Skeletal muscle satellite cell (primary cell): ENCODE data around the gene OR9A2.
A peak's percentile ranks its signal among the peaks of the same experiment; 100 is the strongest.
"Not testable (repeated sequence)": the region's sequence is repeated elsewhere in the genome, so short reads cannot be mapped to it uniquely, and the experiment has no call there.

Experiments used
- H3K27me3 ChIP-seq: 2 replicates; pipeline ENCODE4 v1.7.0; 2013; ENCODE audit warnings: low read length; ENCODE audit not compliant: control insufficient read depth, insufficient read depth
- H3K36me3 ChIP-seq: 2 replicates; pipeline ENCODE4 v1.7.0; 2013; ENCODE audit warnings: mild to moderate bottlenecking, control low read depth, low read length; ENCODE audit not compliant: insufficient read depth
- H3K4me1 ChIP-seq: 2 replicates; pipeline ENCODE4 v1.7.0; 2013; ENCODE audit warnings: low read length; ENCODE audit not compliant: control insufficient read depth, insufficient read depth
- H3K4me2 ChIP-seq: 2 replicates; pipeline ENCODE4 v1.7.0; 2013; ENCODE audit warnings: mild to moderate bottlenecking, low read length
- H3K4me3 ChIP-seq: 2 replicates; pipeline ENCODE4 v1.7.0; 2013; ENCODE audit warnings: low read length
- H3K9ac ChIP-seq: 2 replicates; pipeline ENCODE4 v1.7.0; 2013; ENCODE audit warnings: mild to moderate bottlenecking, low read depth, low read length, moderate library complexity
- H3K9me3 ChIP-seq: replicated peaks from 2 replicates; pipeline ENCODE4 v1.7.0; 2013; ENCODE audit warnings: mild to moderate bottlenecking, control low read depth, low read length

OR9A2 gene

GRCh38 chr7:143002106-143002505 is 24.8 kb downstream of the OR9A2 start:
- H3K36me3 ChIP-seq, result no peaks in the 10 kb centered on the region
- H3K9ac ChIP-seq, result no peak overlapping the region

GRCh38 chr7:143000648-143001047 is 26.3 kb downstream of the OR9A2 start:
- no peak overlapping the region for H3K4me2 ChIP-seq
- H3K27me3 ChIP-seq, result no peaks in the 10 kb centered on the region
- no peak overlapping the region for H3K9ac ChIP-seq
- H3K4me1 ChIP-seq, result peaks cover 3% of the 10 kb centered on the region
- H3K9me3 ChIP-seq, result no peaks in the 10 kb centered on the region
- no peaks in the 10 kb centered on the region for H3K36me3 ChIP-seq
- no peak overlapping the region for H3K4me3 ChIP-seq

More at GRCh38 chr7:143002106-143002505, 24.8 kb downstream of the OR9A2 start:
- Histone ChIP-seq H3K4me3 (no peak overlapping the region), H3K4me2 (no peak overlapping the region), H3K9me3 (no peaks in the 10 kb centered on the region), H3K4me1 (peaks cover 3% of the 10 kb centered on the region), H3K27me3 (no peaks in the 10 kb centered on the region)

GRCh38 chr7:142999793-143000192 is 27.1 kb downstream of the OR9A2 start:
- Histone ChIP-seq H3K4me3 (no peak overlapping the region), H3K9me3 (no peaks in the 10 kb centered on the region), H3K36me3 (no peaks in the 10 kb centered on the region), H3K9ac (no peak overlapping the region), H3K4me2 (no peak overlapping the region), H3K27me3 (no peaks in the 10 kb centered on the region), H3K4me1 (peaks cover 3% of the 10 kb centered on the region)

- H3K36me3 ChIP-seq, result no peaks in the 10 kb centered on the region
- H3K27me3 ChIP-seq, result no peaks in the 10 kb centered on the region
- H3K9ac ChIP-seq, result no peak overlapping the region
- no peak overlapping the region for H3K4me2 ChIP-seq
- peaks cover 3% of the 10 kb centered on the region for H3K4me1 ChIP-seq
- H3K4me3 ChIP-seq, result no peak overlapping the region
- H3K9me3 ChIP-seq, result no peaks in the 10 kb centered on the region
Observed at GRCh38 chr7:142998966-142999365, 28.0 kb downstream of the OR9A2 start.

GRCh38 chr7:142997456-142997989 is 29.4 kb downstream of the OR9A2 start:
- Histone ChIP-seq H3K4me2 (no peak overlapping the region), H3K4me3 (no peak overlapping the region), H3K27me3 (peaks cover 2% of the 10 kb centered on the region), H3K9ac (no peak overlapping the region), H3K9me3 (no peaks in the 10 kb centered on the region), H3K4me1 (no peaks in the 10 kb centered on the region), H3K36me3 (no peaks in the 10 kb centered on the region)

- peak overlapping the region; percentile 8 for H3K4me3 ChIP-seq
- H3K9ac ChIP-seq, result no peak overlapping the region
- peaks cover 2% of the 10 kb centered on the region for H3K27me3 ChIP-seq
- no peaks in the 10 kb centered on the region for H3K36me3 ChIP-seq
- no peaks in the 10 kb centered on the region for H3K4me1 ChIP-seq
- peak overlapping the region; percentile 34 for H3K4me2 ChIP-seq
- no peaks in the 10 kb centered on the region for H3K9me3 ChIP-seq
Observed at GRCh38 chr7:142992427-142992826, 34.5 kb downstream of the OR9A2 start.

GRCh38 chr7:142984297-142984696 is 42.6 kb downstream of the OR9A2 start:
- Histone ChIP-seq H3K9ac (no peak overlapping the region), H3K27me3 (peaks cover 3% of the 10 kb centered on the region), H3K4me1 (no peaks in the 10 kb centered on the region), H3K9me3 (no peaks in the 10 kb centered on the region), H3K36me3 (no peaks in the 10 kb centered on the region), H3K4me3 (no peak overlapping the region), H3K4me2 (no peak overlapping the region)

- no peaks in the 10 kb centered on the region for H3K36me3 ChIP-seq
- no peak overlapping the region for H3K4me3 ChIP-seq
- no peaks in the 10 kb centered on the region for H3K4me1 ChIP-seq
- no peaks in the 10 kb centered on the region for H3K9me3 ChIP-seq
- peaks cover 3% of the 10 kb centered on the region for H3K27me3 ChIP-seq
- no peak overlapping the region for H3K4me2 ChIP-seq
- H3K9ac ChIP-seq, result no peak overlapping the region
Observed at GRCh38 chr7:142983825-142984224, 43.1 kb downstream of the OR9A2 start.

- H3K4me1 ChIP-seq, H3K27me3 ChIP-seq, H3K4me2 ChIP-seq, H3K9ac ChIP-seq, H3K36me3 ChIP-seq, H3K4me3 ChIP-seq, H3K9me3 ChIP-seq: not testable (repeated sequence)
Observed at GRCh38 chr7:142978402-142978801, 48.5 kb downstream of the OR9A2 start.
